GM13976 (cell line): ENCODE data around the gene VGLL4.

Experiments
- DNase-seq: peaks from one replicate; pipeline ENCODE4 v3.0.0; 2012; ENCODE audit warnings: low spot score
- CTCF ChIP-seq: IDR thresholded peaks from 2 replicates; pipeline ENCODE4 v1.5.1; 2012; ENCODE audit warnings: borderline replicate concordance, mild to moderate bottlenecking; ENCODE audit not compliant: insufficient read depth; ENCODE audit errors: extremely low read depth, missing control alignments, control extremely low read depth
- in situ Hi-C: fragments of 300-500 bp; cut with MboI; formaldehyde crosslinking; loops from one replicate; pipeline ENCODE4 v1.12.0; 2022; ENCODE audit warnings: low sequenced_read_pairs, mixed read lengths, inconsistent platforms; ENCODE audit not compliant: unreplicated experiment

The VGLL4 gene

GRCh38 chr3:11589706-11590105 is 54.0 kb downstream of the VGLL4 start:
- no peak for TF ChIP-seq CTCF
- in situ Hi-C loops, result no loop called here

GRCh38 chr3:11588755-11589154 is 55.0 kb downstream of the VGLL4 start:
- in situ Hi-C loops, result no loop called here
- TF ChIP-seq CTCF, result no peak
- no peak for DNase-seq

More at GRCh38 chr3:11589706-11590105, 54.0 kb downstream of the VGLL4 start:
- no peak for DNase-seq

GRCh38 chr3:11588338-11588737 is 55.4 kb downstream of the VGLL4 start:
- in situ Hi-C loops, result no loop called here
- TF ChIP-seq CTCF, result no peak
- no peak for DNase-seq

GRCh38 chr3:11587766-11588165 is 55.9 kb downstream of the VGLL4 start:
- DNase-seq, result no peak
- no peak for TF ChIP-seq CTCF
- in situ Hi-C loops, result no loop called here

GRCh38 chr3:11584570-11584969 is 59.1 kb downstream of the VGLL4 start:
- no peak for DNase-seq
- TF ChIP-seq CTCF, result no peak
- in situ Hi-C loops, result no loop called here

- in situ Hi-C loops, result no loop called here
- TF ChIP-seq CTCF, result no peak
- DNase-seq, result no peak
Measured at GRCh38 chr3:11583638-11584046, 60.1 kb downstream of the VGLL4 start.

GRCh38 chr3:11583235-11583634 is 60.5 kb downstream of the VGLL4 start:
- no peak for DNase-seq
- TF ChIP-seq CTCF, result no peak
- in situ Hi-C loops, result no loop called here
